HG02798 (cell line): Measurements from ENCODE around the gene TNS4.

Source experiments
- ATAC-seq: cut with Tn5 transposase; IDR thresholded peaks from one replicate; pipeline ENCODE4 v1.9.1; 2021; ENCODE audit warnings: mild to moderate bottlenecking; ENCODE audit not compliant: unreplicated experiment, poor library complexity

The TNS4 gene

DNA sequence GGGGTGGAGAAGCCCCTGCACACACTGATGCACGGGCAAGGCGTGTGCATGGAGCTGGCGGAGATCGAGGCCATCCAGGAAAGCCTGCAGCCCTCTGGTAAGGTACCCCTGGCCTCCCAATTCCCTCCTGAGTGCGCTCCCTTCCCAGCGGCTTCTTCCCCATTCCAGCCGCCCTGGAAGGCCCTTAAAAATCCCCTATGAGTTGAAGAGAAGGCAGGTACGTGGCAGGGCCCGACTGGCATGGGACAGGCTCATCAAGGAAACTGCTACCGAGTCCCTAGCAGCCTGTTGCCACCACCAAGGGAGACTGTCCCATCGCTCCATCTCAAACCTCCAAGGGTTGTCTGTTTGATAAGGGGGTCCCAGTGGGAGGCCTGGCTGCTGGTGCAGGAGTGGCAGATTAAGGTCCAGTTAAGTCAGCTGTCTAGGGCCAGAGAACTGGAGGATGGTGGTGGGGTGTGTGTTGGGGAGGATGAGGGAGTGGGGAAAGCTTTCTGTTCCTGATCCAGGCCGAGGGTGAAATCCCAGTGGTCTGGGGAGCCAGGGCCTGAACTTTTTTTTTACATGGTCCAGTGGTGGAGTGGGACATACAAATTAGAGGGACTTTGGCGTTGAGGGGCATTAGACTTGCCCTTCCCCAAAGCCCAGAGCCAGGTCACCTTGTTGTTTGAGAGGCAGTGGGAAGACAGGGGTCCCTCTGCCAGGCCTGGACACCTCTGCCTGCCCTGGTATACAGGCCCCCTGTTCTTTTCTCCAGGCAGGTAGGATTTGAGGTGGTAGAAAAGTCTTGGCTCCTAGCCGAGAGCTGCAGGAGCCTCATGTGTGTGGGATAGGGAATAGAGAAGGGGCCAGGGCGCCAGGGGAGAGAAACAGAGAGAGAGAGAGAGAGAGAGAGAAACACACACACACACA is 57.2 kb downstream of the TNS4 start:
- no peak for ATAC-seq

DNA sequence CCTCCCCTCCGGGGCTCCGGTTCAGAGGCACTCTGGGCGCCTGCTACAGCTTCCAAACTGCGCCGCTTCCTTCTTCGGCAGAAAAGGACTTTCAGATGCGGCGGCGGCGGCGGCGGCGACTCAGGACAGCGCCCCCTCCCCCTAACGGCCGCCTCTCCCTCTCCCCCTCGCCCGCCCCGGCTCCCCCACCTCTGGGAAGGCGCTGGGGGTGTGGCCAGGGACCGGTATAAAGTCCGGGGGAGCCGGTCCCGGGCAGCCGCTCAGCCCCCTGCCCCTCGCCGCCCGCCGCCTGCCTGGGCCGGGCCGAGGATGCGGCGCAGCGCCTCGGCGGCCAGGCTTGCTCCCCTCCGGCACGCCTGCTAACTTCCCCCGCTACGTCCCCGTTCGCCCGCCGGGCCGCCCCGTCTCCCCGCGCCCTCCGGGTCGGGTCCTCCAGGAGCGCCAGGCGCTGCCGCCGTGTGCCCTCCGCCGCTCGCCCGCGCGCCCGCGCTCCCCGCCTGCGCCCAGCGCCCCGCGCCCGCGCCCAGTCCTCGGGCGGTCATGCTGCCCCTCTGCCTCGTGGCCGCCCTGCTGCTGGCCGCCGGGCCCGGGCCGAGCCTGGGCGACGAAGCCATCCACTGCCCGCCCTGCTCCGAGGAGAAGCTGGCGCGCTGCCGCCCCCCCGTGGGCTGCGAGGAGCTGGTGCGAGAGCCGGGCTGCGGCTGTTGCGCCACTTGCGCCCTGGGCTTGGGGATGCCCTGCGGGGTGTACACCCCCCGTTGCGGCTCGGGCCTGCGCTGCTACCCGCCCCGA is 58.0 kb downstream of the TNS4 start, which contains the start of gene IGFBP4:
TSS of gene IGFBP4 (plus strand) at position 255 of the 792 bp plus-strand sequence. CDS start at position 541, 286 bp downstream.
- ATAC-seq: no peak

DNA sequence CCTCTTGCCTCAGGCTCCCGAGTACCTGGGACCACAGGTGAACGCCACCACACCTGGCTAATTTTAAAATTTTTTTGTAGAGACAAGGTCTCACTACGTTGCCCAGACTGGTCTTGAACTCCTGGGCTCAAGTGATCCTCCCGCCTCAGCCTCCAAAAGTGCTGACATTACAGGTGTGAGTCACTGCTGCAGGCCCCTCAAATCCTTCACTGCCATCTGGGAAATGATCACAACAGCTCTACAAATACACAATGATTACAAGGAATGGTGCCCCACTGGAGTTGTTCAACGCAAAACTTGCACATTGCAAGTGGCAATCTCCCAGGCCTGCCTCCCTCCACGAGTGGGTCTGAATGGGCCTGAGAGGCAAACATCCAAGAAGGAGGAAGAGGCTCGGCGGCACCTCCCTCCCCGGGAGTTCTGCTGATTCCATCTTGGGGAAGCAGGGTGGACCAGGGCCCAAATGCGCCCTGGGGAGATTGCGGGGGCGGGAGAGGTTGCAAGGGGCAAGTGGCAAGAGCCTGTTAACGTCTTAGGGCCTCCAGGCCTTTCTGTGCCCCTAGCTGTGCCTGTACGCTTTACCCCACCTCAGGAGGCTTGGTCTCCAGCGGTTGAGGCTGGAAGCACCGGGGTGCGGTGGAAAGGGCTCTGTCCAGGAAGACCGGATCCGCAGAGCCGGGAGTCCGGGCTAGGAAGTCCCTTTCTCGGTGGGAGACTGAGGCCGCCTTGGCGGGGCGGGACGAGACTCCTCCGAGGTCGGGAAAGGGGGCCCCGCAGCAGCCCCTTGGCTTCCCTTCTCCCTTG is 58.8 kb downstream of the TNS4 start:
- no peak for ATAC-seq

DNA sequence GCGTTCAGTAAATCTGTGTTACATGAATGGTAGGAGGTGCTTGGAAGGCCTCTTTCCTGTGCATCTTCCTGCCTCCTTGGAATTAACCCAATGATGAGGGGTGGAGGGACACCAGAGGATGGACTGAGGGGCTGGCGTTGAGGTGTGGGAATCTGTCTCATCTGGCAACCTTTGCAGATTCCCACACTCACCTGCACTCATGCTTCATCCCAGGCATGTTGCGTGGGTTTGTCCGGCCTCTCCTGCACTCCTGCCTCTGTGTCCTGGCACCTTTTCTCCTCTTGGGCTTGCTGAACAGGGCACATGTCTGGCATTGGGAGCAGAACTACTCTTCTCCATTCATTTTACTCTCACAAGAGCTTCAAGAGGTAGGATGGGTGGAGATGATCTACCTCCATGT is 61.3 kb downstream of the TNS4 start:
- no peak for ATAC-seq

DNA sequence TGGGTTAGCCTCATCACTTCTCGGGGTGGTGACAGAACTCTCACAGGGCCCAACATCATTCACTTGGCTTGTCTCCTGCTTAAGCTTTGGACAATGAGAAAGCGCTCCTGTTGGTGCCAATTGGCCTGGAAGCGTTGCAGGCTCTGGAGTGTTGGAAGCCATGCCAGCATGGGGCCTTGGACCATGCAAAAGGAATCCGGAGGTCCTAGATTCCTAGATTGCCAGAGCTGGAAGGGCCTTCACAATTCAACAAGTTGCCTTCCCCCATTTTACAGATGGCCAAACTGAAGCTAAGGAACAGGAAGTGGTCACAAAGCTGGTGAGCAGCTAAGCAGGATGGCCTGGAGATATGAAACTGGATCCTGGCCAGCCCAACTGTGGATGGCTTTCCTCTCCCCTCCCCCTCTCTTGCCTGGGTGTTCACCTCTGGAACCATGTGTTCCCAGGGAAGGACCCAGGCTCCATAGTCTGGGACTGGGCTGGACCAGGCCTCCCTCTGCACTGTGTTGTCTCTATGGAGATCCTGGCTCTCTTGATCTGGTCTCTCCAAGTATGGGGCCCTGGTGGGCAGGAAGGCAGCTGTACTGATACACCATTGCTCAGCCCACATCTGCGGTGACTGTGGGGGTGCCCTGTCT is 64.2 kb downstream of the TNS4 start:
- no peak for ATAC-seq

DNA sequence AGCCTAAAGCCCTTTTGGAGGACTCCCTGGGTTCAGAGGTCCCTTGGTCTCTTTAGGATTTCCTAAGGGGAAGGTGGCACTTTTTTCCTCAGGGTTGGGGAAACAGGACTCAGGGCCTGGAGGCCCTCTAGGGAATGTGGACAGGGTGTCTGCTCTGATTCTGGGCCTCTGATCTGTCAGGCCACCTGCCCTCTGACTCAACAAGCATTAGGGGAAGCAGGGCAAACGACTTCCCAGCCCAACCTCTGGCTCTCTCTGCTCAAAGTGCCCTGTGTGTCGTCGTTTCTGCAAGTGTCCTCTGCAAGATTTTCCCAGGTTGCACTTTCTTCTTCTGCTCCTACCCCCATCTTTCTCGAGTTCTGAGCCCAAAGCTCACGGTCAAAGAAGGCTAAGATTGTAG is 64.8 kb downstream of the TNS4 start:
- ATAC-seq: no peak

DNA sequence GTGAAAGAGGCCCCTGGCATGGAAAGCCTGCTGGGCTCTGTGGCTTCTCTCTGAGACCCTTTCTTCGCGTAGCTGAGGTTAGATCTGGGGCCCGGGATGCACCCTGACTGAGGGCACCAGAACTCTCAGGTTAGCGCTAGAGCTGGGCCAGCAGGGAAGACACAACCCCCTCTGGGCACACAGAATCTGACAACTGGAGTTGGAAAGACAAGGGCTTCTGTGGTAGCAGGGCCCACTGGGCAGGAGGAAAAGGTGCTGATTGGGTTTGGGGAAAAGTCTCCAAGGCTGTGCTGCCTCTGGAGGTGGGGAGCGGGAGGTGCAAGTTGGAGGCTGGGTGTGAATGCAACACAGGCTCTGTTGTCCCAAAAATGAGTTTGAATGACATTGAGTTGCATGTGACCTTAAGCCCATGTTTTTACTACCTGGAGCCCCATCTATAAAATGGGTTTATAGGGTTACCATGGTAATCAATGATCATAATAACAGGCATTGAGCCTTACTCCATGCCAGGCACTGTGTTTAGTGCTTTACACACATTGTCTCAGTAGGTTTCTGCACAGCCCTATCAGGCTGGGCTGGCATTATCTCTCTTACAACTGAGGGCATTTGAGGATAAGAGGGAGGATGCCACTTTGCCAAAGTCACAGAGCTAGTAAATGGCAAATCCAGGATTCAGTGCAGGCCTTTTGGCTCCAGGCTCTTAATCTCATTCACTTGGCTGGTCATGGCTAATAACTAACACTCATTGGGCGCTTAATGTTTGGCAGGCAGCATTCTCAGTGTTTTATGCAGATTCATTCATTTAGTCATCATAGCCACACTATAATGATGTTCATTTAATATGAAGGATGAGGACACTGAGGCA is 67.6 kb downstream of the TNS4 start:
- ATAC-seq: no peak

DNA sequence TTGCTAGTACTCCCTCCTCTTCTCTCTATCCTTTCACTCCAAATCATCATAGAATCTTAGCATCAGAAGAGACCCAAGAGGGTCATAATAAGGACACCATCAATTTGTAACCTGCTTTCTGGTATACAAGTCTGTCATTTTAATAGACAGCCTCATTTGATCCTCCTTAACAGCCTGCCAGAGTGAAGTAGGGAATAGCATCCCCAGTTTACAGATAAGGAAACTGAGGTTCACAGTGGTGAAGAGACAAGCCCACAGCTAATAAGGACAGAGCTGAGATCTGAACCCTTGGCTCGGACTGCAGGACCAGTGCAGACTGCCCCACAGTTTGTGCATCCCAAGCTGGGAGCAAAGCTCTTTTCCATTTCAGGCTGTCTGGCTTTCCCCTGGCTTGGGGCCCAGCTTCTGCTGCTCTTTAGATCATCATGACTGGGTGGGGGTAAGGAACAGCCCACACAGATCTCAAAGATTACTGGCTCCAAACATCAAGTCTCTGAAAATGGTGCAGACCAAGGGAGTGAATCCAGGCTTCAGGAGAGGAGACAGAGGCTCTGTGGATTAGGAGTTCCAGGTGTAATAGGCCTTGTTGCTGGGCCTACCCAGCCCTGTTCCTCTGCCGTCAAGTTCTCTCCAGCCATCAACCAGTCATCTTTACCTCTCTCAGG is 68.4 kb downstream of the TNS4 start:
- ATAC-seq: no peak

DNA sequence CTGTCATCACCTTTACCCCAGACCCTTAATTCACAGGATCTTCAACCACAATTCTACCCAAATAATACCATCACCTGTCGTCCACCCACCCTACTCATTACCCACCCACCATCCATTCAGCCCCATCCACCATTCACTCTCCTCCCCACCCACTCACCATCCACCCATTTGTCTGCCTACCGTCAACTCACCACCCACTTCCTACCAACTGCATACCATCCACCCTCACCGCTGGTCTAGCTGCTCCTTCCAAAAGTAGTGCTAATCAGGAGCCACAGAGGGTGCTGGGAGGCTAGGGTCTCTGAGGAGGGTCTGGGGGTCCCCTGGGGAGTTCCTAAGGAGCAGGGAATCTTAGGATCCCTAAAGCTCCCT is 70.2 kb downstream of the TNS4 start:
- no peak for ATAC-seq

DNA sequence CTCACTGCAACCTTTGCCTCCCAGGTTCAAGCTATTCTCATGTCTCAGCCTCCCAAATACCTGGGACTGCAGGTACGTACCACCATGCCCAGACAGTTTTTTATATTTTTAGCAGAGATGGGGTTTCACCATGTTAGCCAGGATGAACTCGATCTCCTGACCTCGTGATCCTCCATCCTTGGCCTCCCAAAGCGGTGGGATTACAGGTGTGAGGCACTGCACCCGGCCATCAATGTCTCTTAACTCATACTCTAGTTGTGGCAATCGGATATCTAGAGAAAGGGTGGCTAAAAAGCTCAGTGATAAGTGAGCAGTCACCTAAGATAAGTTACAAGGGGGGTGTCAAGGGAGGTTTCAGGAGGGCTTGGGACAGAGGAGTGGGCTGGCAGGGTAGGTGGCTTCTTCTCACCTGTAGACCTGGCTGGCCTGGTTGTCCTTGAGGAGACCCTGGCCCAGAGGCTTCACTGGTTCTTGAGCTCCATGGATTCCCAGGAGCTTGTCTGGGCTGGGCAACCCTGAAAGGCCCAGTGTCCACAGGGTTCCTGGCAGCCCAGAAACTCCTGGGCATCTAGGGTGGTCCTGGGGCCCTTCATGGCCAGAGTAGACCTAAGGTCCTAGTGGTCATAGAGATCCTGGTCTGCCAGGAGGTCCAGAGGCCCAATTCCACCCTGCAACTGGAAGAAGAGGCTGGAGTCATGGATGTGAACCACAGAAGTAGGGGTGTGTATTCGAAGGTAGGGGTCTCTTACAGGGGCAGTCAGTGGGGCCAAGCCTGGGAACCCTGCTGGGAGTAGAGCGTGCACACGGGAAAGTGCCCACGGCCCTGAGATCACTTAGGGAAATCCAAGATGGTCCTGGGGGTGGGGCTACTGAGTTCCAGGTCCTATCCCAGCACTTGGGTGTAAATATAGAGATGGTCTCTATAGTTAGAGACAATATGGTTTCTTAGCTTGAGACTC is 70.9 kb downstream of the TNS4 start:
- ATAC-seq: no peak

DNA sequence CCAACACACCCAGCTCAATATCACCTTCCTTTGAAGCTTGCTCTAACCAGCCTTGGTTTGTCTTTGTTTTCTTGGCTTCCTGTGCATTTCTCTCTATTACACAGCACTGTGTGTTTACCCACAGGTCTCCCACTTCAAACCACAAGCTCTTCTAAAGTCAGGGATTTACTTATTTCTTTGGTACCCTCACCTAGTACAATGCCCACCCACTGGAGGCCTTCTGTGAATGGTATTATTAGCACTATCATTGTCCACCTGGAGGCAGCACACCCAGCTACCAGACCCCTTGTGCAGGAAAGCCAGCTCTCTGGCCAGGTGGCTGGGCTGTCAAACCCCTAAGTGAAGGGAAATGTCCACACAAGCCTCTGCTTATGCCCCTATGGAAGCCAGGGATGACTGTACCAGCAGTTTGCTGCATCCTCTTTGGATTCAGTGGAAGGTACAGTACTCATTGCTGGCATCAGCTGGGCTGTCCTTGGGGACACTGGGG is 74.4 kb downstream of the TNS4 start:
- ATAC-seq: no peak
